OCI-LY1 (cell line): ENCODE data around the gene GDPD4.

ENCODE experiments used
- EZH2 ChIP-seq: fragments of 200-600 bp; sonication (generic), shearing (Covaris generic); IDR thresholded peaks from 2 replicates; pipeline ENCODE4 v1.8.0; 2017; ENCODE audit warnings: borderline replicate concordance, mixed run types, mild to moderate bottlenecking, antibody characterized with exemption, low read length, moderate library complexity, mixed read lengths
- TF ChIP-seq, protein P1 (sequence below): fragments of 200-600 bp; sonication (generic), shearing (Covaris generic); IDR thresholded peaks from 2 replicates; pipeline ENCODE4 v1.5.1; 2017; ENCODE audit warnings: mild to moderate bottlenecking, antibody characterized with exemption, low read length, moderate library complexity, mixed read lengths

DNA sequence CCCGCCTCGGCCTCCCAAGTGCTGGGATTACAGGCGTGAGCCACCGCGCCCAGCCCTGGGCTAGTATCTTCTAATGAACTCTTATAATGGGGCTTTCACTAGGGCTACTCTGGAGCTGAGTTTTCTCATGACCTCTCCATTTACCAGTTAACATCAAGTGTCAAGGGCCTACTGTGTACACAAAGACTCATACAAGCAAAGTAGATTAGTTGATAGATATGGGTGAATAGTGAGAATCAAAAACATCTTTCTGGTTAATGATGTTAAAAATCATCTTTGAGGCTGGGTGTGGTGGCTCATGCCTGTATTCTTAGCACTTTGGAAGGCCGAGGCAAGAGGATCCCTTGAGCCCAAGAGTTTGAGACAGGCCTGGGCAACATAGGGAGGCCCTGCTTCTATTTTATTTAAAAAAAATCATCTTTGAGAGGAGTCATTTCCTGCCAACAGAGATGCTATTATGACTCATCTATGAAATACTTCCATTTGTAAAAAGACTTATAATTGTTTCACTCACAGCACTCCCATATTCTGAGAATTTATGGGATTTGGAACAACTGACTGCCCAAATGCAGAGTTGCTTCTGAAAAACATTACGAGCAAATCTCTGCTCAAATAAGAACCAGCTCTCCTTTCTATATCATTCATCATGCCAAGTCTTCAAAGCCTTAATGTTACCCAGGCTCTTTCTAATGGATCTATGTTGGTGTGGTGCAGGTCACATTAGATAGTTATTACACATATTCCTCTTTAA lies 57.0 kb downstream of the GDPD4 start:
- TF ChIP-seq, protein P1, sequence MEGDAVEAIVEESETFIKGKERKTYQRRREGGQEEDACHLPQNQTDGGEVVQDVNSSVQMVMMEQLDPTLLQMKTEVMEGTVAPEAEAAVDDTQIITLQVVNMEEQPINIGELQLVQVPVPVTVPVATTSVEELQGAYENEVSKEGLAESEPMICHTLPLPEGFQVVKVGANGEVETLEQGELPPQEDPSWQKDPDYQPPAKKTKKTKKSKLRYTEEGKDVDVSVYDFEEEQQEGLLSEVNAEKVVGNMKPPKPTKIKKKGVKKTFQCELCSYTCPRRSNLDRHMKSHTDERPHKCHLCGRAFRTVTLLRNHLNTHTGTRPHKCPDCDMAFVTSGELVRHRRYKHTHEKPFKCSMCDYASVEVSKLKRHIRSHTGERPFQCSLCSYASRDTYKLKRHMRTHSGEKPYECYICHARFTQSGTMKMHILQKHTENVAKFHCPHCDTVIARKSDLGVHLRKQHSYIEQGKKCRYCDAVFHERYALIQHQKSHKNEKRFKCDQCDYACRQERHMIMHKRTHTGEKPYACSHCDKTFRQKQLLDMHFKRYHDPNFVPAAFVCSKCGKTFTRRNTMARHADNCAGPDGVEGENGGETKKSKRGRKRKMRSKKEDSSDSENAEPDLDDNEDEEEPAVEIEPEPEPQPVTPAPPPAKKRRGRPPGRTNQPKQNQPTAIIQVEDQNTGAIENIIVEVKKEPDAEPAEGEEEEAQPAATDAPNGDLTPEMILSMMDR = no peak
- TF ChIP-seq EZH2 = no peak
